GM23248 (cell line): Measurements from ENCODE around the gene SLC28A2. TPM values are rescaled to one million over a fixed set of nuclear protein-coding genes. Genes with fewer than 3 reads are reported as not detected.
"Not testable (repeated sequence)": the region's sequence is repeated elsewhere in the genome, so short reads cannot be mapped to it uniquely, and the experiment has no call there.

ENCODE experiments used
- DNase-seq: peaks from one replicate; pipeline ENCODE4 v3.0.0-alpha.2; 2015
- H2AFZ ChIP-seq: fragments of 200-600 bp; sonication (generic); 2 replicates; pipeline ENCODE4 v1.6.1; 2016; ENCODE audit warnings: antibody characterized with exemption
- H3F3A ChIP-seq: fragments of 200-600 bp; sonication (generic); 2 replicates; pipeline ENCODE4 v1.6.1; 2016; ENCODE audit warnings: mild to moderate bottlenecking, antibody characterized with exemption, mixed run types; ENCODE audit not compliant: insufficient read depth
- H3K27ac ChIP-seq: fragments of 200-600 bp; sonication (generic); 2 replicates; pipeline ENCODE4 v1.5.1; 2016; ENCODE audit warnings: mild to moderate bottlenecking
- H3K27me3 ChIP-seq: fragments of 200-600 bp; sonication (generic); replicated peaks from 2 replicates; pipeline ENCODE4 v1.6.1; 2016; ENCODE audit warnings: mild to moderate bottlenecking; ENCODE audit not compliant: insufficient read depth
- H3K36me3 ChIP-seq: fragments of 200-600 bp; sonication (generic); 2 replicates; pipeline ENCODE4 v1.6.1; 2016; ENCODE audit warnings: low read depth, mild to moderate bottlenecking
- H3K4me1 ChIP-seq: fragments of 200-600 bp; sonication (generic); 2 replicates; pipeline ENCODE4 v1.6.1; 2016; ENCODE audit warnings: mild to moderate bottlenecking; ENCODE audit not compliant: insufficient read depth
- H3K4me2 ChIP-seq: fragments of 200-600 bp; sonication (generic); one replicate; pipeline ENCODE4 v1.6.1; 2016; ENCODE audit warnings: mild to moderate bottlenecking; ENCODE audit not compliant: unreplicated experiment
- H3K4me3 ChIP-seq: fragments of 200-600 bp; sonication (generic); 2 replicates; pipeline ENCODE4 v1.5.1; 2016; ENCODE audit warnings: mild to moderate bottlenecking
- H3K79me2 ChIP-seq: fragments of 200-600 bp; sonication (generic); 2 replicates; pipeline ENCODE4 v1.6.1; 2016; ENCODE audit warnings: mild to moderate bottlenecking; ENCODE audit not compliant: insufficient read depth
- H3K9ac ChIP-seq: fragments of 200-600 bp; sonication (generic); 2 replicates; pipeline ENCODE4 v1.6.1; 2016; ENCODE audit warnings: mild to moderate bottlenecking
- H3K9me2 ChIP-seq: fragments of 200-600 bp; sonication (generic); 2 replicates; pipeline ENCODE4 v1.6.1; 2016; ENCODE audit warnings: mixed run types, mild to moderate bottlenecking, moderate library complexity; ENCODE audit not compliant: insufficient read depth
- H3K9me3 ChIP-seq: fragments of 200-600 bp; sonication (generic); one replicate; pipeline ENCODE4 v1.6.1; 2017; ENCODE audit warnings: low read depth
- H4K20me1 ChIP-seq: fragments of 200-600 bp; sonication (generic); 2 replicates; pipeline ENCODE4 v1.6.0; 2016; ENCODE audit not compliant: insufficient read depth
- EZH2 ChIP-seq: fragments of 200-600 bp; sonication (generic); IDR thresholded peaks from 2 replicates; pipeline ENCODE4 v1.6.1; 2018; ENCODE audit warnings: antibody characterized with exemption, mild to moderate bottlenecking; ENCODE audit not compliant: insufficient read depth, poor library complexity, severe bottlenecking
- EZH2phosphoT487 ChIP-seq: fragments of 200-600 bp; sonication (generic); IDR thresholded peaks from 2 replicates; pipeline ENCODE4 v1.6.1; 2018; ENCODE audit warnings: antibody characterized with exemption, moderate library complexity, mild to moderate bottlenecking, low read depth; ENCODE audit not compliant: insufficient read depth
- WGBS, 2 experiments: methylation state at CpG; one replicate each; pipeline ENCODE4 v1.1.6; 2015 to 2017; ENCODE audit warnings: low lambda C conversion rate in 2 of 2, low coverage in 1 of 2; ENCODE audit errors: missing lambda C conversion rate in 2 of 2; 5-methylcytosine and 5-hydroxymethylcytosine counted together
- in situ Hi-C: fragments of 300-500 bp; cut with MboI; formaldehyde crosslinking; loops from 2 replicates; pipeline ENCODE4 v1.15.0; 2020
- polyA plus RNA-seq: library from polyadenylated mRNA; unstranded; fragments of >200 nt; fragmentation: Nextera tagmentation; extraction: Ambion mirVana; gene quantifications from 2 replicates; pipeline ENCODE4 v1.2.1, GENCODE V29; 2016
- total RNA-seq: library from RNA; depleted of rRNA; stranded (reverse); fragments of >200 nt; shearing (Covaris generic); gene quantifications from 2 replicates; pipeline ENCODE4 v1.2.3, GENCODE V29; 2014

The SLC28A2 gene
- total and polyA plus RNA-seq, 2 experiments from 2014 or later, result not detected

DNA sequence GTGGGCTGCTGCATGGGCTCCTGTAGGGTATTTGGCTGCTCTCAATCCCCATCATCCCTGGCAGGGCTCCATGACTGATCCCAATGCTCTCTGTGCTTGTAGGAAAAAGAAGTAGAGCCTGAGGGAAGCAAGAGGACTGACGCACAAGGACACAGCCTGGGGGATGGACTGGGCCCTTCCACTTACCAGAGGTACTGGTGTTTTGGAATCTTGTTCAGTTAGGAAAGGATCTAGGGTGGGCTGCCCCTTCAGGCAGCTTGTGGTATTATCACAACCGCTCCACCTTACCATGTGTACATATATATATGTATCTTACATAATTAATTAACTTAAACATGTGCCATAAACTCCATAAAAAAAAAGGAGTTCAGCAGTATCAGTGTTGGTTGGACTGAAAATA lies 1.3 kb downstream of the SLC28A2 start:
- Histone ChIP-seq H3K79me2 (no peaks in the 10 kb centered on the region), H3K27me3 (no peaks in the 10 kb centered on the region), H3K4me2 (no peak overlapping the region), H3K27ac (no peak overlapping the region), H3F3A (no peaks in the 10 kb centered on the region), H3K4me3 (no peak overlapping the region), H3K9ac (no peak overlapping the region), H2AFZ (no peak overlapping the region), H3K9me3 (no peaks in the 10 kb centered on the region), H3K36me3 (no peaks in the 10 kb centered on the region), H3K4me1 (0 out of 2 replicates have a peak, but pooled peaks cover 3% of the 10 kb centered on the region), H3K9me2 (no peaks in the 10 kb centered on the region), H4K20me1 (no peaks in the 10 kb centered on the region)
- 69% methylated on average over 2 of the region's 2 CpGs for WGBS, 2 experiments
- DNase-seq, result no peak
- TF ChIP-seq EZH2 (no peak), EZH2phosphoT487 (no peak)
- in situ Hi-C loops, result no loop called here

DNA sequence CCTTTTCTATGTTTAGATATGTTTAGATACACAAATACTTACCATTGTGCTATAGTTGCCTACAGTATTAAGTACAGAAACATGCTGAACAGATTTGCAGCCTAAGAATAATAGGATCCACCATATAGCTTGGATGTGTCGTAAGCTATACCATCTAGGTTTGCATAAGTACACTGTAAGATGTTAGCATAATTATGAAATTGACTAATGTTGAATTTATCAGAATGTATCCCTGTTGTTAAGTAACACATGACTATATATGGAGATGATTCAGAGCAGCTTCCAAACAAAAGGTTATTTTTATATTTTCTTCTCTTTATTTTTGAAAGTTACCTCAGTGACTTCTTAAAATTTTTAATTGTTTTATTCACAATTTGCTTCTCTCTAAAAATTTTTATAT lies 2.4 kb downstream of the SLC28A2 start:
- no peaks in the 10 kb centered on the region for H3K9me3 ChIP-seq
- WGBS, 2 experiments, result 90 to 91% methylated on average over 1 of the region's 1 CpG
- in situ Hi-C loops, result no loop called here
- H3K4me2 ChIP-seq, result no peak overlapping the region
- H3K27ac ChIP-seq, result no peak overlapping the region
- H3K27me3 ChIP-seq, result no peaks in the 10 kb centered on the region
- no peaks in the 10 kb centered on the region for H3K79me2 ChIP-seq
- peak; percentile 26 for DNase-seq
- TF ChIP-seq EZH2 (no peak), EZH2phosphoT487 (no peak)
- H3F3A ChIP-seq, result no peaks in the 10 kb centered on the region
- no peaks in the 10 kb centered on the region for H3K36me3 ChIP-seq
- no peak overlapping the region for H3K4me3 ChIP-seq
- 0 out of 2 replicates have a peak, but pooled peaks cover 3% of the 10 kb centered on the region for H3K4me1 ChIP-seq
- no peaks in the 10 kb centered on the region for H3K9me2 ChIP-seq
- H2AFZ ChIP-seq, result no peak overlapping the region
- no peaks in the 10 kb centered on the region for H4K20me1 ChIP-seq
- no peak overlapping the region for H3K9ac ChIP-seq

DNA sequence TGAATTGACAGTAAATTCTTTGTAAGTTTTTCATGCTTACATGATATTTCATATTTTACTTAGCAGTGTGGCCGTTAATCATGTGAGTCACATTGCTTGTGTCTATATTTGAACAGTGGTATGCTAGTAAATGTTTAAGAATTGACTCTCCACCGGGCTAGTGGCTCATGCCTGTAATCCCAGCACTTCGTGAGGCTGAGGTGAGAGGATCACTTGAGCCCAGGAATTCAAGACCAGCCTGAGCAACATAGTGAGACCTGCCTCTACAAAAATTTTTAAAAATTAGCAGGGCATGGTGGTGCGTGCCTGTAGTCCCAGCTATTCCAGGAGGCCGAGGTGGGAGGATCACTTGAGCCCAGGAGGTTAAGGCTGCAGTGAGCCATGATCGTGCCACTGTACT lies 2.8 kb downstream of the SLC28A2 start:
- H2AFZ ChIP-seq, H3K4me2 ChIP-seq, H3K79me2 ChIP-seq, H3K9me2 ChIP-seq, H3K9me3 ChIP-seq, H3K27ac ChIP-seq, in situ Hi-C loops, H3K4me1 ChIP-seq, H3K9ac ChIP-seq, H3K36me3 ChIP-seq, H4K20me1 ChIP-seq, H3K4me3 ChIP-seq, H3F3A ChIP-seq, H3K27me3 ChIP-seq: not testable (repeated sequence)
- peak; percentile 50 for DNase-seq
- 44 to 49% methylated on average over 6 of the region's 6 CpGs for WGBS, 2 experiments

DNA sequence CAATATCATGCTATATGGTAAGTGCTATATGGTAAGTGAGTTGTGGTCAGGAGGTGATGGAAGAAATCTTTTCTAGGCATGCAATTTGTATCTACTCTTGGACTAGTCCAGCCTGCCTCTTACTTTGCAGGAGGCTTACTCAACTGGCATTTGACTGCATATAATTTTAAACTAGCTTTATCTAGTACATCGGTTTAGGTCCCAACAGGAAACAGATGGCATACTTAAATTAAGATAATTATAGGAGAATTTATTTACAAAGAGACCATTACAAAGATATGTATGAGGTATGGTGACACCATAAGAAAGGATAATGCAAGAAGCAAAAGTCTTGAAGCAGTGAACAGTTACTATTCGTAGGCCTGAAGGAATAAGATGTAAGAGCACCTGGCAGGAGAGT lies 7.8 kb downstream of the SLC28A2 start:
- no peaks in the 10 kb centered on the region for H4K20me1 ChIP-seq
- no peak overlapping the region for H2AFZ ChIP-seq
- no peaks in the 10 kb centered on the region for H3K27me3 ChIP-seq
- no peaks in the 10 kb centered on the region for H3K36me3 ChIP-seq
- H3K79me2 ChIP-seq, result no peaks in the 10 kb centered on the region
- H3K9ac ChIP-seq, result no peak overlapping the region
- no peaks in the 10 kb centered on the region for H3K9me2 ChIP-seq
- no peaks in the 10 kb centered on the region for H3K4me1 ChIP-seq
- no peaks in the 10 kb centered on the region for H3K9me3 ChIP-seq
- no peaks in the 10 kb centered on the region for H3F3A ChIP-seq
- no peak for DNase-seq
- in situ Hi-C loops, result no loop called here
- WGBS, 2 experiments, result 44 to 45% methylated on average over 2 of the region's 2 CpGs
- no peak overlapping the region for H3K4me2 ChIP-seq
- no peak overlapping the region for H3K4me3 ChIP-seq
- H3K27ac ChIP-seq, result no peak overlapping the region
- TF ChIP-seq EZH2, result no peak
- no peak for TF ChIP-seq EZH2phosphoT487

DNA sequence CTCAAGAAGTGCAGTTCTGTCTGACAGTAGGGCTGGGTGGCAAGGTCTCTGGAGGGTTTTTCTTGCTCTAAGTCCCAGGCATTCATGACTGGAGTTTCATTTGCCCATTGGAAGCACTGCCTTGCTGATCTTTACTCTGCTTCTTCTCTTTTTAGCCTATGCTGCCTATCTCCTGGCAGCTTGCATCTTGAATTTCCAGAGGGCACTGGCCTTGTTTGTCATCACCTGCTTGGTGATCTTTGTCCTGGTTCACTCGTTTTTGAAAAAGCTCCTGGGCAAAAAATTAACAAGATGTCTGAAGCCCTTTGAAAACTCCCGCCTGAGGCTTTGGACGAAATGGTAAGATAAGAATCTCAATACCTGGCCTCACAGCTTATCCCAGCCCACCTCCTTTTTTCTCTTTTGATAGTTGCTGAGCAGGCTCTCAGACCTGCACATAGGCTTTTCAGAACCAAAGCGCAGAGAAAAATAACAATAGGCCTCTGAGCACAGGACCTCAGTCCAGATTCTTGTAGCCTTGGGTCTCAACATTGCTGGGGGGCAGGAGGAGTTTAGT lies 10.9 kb downstream of the SLC28A2 start:
- Histone ChIP-seq H3K4me3 (no peak overlapping the region), H4K20me1 (no peaks in the 10 kb centered on the region), H3F3A (no peaks in the 10 kb centered on the region), H3K79me2 (no peaks in the 10 kb centered on the region), H3K4me2 (no peak overlapping the region), H3K27me3 (no peaks in the 10 kb centered on the region), H3K27ac (no peak overlapping the region), H2AFZ (no peak overlapping the region), H3K36me3 (no peaks in the 10 kb centered on the region), H3K4me1 (no peaks in the 10 kb centered on the region), H3K9ac (no peak overlapping the region), H3K9me2 (no peaks in the 10 kb centered on the region), H3K9me3 (no peaks in the 10 kb centered on the region)
- no peak for DNase-seq
- 43 to 48% methylated on average over 4 of the region's 4 CpGs for WGBS, 2 experiments
- in situ Hi-C loops, result no loop called here
- TF ChIP-seq EZH2phosphoT487 (no peak), EZH2 (no peak)
